WI38 (cell line): ENCODE data around the gene ADK.

Experiments
- H3K4me3 ChIP-seq: 2 replicates; pipeline ENCODE4 v1.5.1; 2011; ENCODE audit warnings: low read depth, mild to moderate bottlenecking, control low read depth, low read length
- TF ChIP-seq, protein P1 (sequence below): IDR thresholded peaks from 2 replicates; pipeline ENCODE4 v1.5.1; 2012; ENCODE audit warnings: low read depth, mild to moderate bottlenecking, control low read depth, low read length

The ADK gene

DNA sequence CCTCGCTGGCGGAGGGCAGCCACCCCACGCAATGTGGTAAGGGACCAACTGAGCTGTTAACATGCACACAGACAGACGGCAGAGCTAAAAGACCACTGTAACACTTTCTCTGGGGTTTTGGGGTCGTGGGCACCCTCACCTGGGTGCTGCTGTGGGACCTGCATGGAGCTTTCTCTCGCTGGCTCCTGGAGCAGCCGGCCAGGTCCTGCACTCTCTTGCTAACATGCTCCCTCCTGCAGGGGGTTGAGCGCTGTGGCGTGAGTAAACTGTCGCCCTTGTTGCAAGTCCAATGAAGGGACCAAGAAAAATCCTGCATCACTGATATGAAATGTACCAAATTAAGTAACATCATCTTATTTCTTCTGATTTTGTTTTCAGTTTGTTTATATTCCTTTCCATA, 92.0 kb downstream of the ADK start:
- TF ChIP-seq, protein P1, sequence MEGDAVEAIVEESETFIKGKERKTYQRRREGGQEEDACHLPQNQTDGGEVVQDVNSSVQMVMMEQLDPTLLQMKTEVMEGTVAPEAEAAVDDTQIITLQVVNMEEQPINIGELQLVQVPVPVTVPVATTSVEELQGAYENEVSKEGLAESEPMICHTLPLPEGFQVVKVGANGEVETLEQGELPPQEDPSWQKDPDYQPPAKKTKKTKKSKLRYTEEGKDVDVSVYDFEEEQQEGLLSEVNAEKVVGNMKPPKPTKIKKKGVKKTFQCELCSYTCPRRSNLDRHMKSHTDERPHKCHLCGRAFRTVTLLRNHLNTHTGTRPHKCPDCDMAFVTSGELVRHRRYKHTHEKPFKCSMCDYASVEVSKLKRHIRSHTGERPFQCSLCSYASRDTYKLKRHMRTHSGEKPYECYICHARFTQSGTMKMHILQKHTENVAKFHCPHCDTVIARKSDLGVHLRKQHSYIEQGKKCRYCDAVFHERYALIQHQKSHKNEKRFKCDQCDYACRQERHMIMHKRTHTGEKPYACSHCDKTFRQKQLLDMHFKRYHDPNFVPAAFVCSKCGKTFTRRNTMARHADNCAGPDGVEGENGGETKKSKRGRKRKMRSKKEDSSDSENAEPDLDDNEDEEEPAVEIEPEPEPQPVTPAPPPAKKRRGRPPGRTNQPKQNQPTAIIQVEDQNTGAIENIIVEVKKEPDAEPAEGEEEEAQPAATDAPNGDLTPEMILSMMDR = no peak

DNA sequence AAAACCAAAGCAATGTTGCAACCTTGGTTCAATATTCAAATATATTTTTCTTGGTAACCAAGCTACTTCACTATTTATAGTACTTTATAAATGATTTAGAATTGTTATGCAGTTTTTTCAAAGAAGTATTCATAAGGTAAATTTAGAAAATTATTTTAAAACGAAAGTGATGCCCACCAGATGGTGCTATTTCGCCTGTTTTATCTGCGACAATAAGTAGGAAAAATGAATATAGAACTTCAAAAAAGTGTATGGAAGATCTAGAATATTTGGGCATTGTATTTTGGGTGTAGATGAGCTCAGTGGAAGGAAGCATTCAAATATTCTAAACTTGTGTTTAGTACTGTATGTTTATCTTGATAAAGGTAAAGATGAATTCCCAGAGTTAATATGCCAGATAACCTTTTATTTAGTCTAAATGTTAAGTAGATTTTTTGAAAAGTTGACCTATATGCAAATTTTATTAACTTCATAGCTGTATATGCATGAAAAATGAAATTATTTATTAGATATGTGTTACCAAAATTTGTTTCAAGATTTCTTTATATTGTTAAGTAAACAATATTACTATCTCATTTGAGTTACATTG, 93.2 kb downstream of the ADK start:
- H3K4me3 ChIP-seq = no peak overlapping the region
- TF ChIP-seq, protein P1 = 0 out of 2 replicates have a peak, but pooled peaks have one; percentile 12

More for the DNA sequence above, 92.0 kb downstream of the ADK start:
- no peak overlapping the region for H3K4me3 ChIP-seq

DNA sequence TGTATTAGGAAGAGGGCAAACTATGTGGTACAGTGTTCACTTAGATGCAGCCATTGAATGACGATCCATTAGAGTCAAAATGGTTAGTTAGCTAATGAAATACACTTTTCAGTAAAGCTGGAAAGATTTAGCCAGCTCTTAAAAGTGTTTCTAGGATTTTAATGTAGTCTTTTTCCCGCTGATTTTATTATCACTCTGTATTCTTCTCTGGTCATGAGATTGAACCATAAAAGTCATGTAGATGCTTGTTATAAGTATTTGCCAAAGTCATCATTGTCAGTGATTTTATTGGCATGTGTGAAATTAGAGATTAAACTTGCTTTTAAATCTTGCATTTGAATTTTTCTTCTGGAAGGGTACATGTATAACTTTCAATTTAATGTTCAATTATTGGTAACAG, 93.8 kb downstream of the ADK start:
- H3K4me3 ChIP-seq = no peak overlapping the region
- TF ChIP-seq, protein P1 = no peak

DNA sequence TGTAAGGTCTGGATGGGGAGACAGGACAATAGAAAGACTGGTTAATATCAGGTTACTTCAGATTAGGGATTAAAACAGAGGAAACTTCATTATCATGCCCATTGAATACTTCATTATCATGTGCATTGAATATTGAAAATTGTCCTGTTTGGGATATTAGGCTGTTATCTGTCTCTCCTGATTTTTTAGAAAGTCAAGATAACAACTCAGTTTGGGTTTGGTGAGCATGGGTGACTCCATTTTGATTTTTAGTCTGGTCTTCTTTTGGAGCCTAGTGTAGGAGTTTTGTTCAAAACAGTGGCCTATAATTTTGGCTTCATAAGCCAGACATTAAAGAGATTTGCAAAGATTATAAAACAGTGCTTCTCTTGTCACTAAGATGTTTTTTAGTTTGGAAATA, 95.5 kb downstream of the ADK start:
- TF ChIP-seq, protein P1 = no peak
- H3K4me3 ChIP-seq = no peak overlapping the region

DNA sequence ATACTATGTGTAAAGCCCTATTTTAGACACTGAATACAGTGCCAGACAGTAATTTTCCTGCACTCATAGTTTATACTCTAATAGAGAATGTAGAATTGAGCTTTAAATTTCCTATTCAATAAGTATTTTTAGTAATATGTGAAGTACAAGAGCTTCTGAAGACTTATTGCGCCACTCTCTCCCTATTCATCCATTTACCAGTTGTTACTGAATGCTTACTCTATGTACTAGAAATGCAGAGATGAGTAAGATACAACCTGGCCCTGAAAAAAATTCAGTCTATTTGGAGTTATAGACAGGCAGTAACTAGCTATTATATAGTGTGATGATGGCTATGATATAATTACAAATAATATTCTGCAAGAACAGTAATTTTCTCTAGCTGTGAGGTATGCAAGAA, 98.8 kb downstream of the ADK start:
- no peak overlapping the region for H3K4me3 ChIP-seq
- TF ChIP-seq, protein P1 = no peak

DNA sequence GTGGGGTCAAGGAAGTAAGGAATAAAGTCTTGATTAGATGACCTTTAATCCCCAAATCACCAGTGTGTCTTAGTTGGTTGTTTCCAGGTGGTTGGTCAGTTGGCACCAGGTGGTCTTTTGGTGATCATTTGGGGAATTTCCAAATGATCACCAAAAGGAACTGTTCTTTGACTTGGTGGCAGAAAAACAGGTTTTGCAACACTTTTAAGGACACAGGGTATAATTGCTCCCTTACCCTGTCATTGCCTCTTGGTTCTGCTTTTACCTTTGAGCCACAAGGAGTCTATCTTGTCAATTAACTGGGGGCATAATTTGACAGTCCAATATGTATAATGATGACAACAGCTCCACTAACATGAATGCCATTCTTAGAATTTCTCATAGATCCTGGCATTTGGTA, 104.2 kb downstream of the ADK start:
- no peak overlapping the region for H3K4me3 ChIP-seq

DNA sequence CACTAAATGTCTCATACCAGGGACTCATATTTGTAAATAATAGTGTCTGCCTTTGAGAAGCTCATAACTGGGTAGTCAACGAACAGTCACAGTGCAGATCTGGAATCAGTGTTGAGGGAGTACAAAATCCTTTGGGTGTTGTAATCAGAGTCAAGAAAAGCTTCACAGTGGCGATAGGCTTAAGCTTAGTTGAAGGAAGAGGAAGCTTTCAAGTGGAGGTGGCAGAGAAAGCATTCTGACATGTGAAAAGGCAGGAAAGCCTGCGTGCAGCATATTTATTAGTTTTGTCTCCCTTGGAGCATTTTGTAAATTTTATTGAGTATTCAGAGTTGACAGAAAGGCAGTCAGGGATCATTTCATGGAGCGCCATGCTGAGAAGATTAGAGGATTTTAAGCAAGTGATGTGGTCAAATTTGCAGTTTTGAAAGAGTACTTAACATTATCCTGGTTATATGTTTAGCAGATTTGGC, 104.9 kb downstream of the ADK start:
- no peak overlapping the region for H3K4me3 ChIP-seq
- TF ChIP-seq, protein P1 = no peak

More for the DNA sequence above, 104.2 kb downstream of the ADK start:
- TF ChIP-seq, protein P1 = no peak
